Left lung (tissue), 10 donors: Measurements from ENCODE around the gene AUTS2. TPM values are rescaled to one million over a fixed set of nuclear protein-coding genes. Genes with fewer than 3 reads are reported as not detected.

Experiments
- ATAC-seq: fragments of 200-7000 bp; cut with Tn5 transposase; one replicate; pipeline ENCODE4 v1.9.1; 2020; ENCODE audit warnings: moderate library complexity
- DNase-seq, 4 donors: peaks; one replicate each; pipeline ENCODE4 v3.0.0-alpha.2; 2013 to 2020
- H3K27ac ChIP-seq, 2 donors: fragments of 200-600 bp; sonication (generic) in 1 of 2; one replicate each; pipeline versions ENCODE4 v1.5.0 to v1.8.0; 2020 to 2021
- H3K27me3 ChIP-seq, 2 donors: fragments of 200-600 bp; sonication (generic) in 1 of 2; one replicate each; pipeline versions ENCODE4 v1.5.0 to v1.8.0; 2020 to 2021
- H3K36me3 ChIP-seq, 2 donors: fragments of 200-600 bp; sonication (generic) in 1 of 2; one replicate each; pipeline versions ENCODE4 v1.5.0 to v1.8.0; 2020 to 2021
- H3K4me1 ChIP-seq, 2 donors: fragments of 200-600 bp; one replicate each; pipeline ENCODE4 v1.8.0; 2021
- H3K4me3 ChIP-seq, 2 donors: fragments of 200-600 bp; sonication (generic) in 1 of 2; one replicate each; pipeline versions ENCODE4 v1.5.0 to v1.8.0; 2020 to 2021; ENCODE audit warnings: mild to moderate bottlenecking in 1 of 2
- H3K9me3 ChIP-seq, 2 donors: fragments of 200-600 bp; sonication (generic) in 1 of 2; one replicate each; pipeline versions ENCODE4 v1.5.0 to v1.8.0; 2020 to 2021
- CTCF ChIP-seq, 2 donors: fragments of 200-600 bp; sonication (generic) in 1 of 2; IDR thresholded peaks; one replicate each; pipeline versions ENCODE4 v1.5.0 to v1.8.0; 2021; ENCODE audit warnings: antibody characterized with exemption in 2 of 2
- intact Hi-C, 2 donors: fragments of 100-400 bp; cut with DNase I; formaldehyde crosslinking; loops; one replicate each; pipeline versions ENCODE4 v1.11.2 to v1.14.2; 2022
- polyA plus RNA-seq, 6 donors: library from polyadenylated mRNA; unstranded; fragments of 120-200 nt; gene quantifications; one replicate each; pipeline ENCODE4 v1.2.1, GENCODE V29; 2013; ENCODE audit not compliant: insufficient read length in 6 of 6
- total RNA-seq, 2 donors: library from RNA; stranded (reverse); fragmentation: NEBNext Ultra II Directional; extraction: Animal tissue kit (Norgen Biotek cat#: 25700); gene quantifications; one replicate each; pipeline ENCODE4 v1.2.1, GENCODE V29; 2021
- donor health status: DM: no; HTN: yes; CAD: no.
- donor health status: DM: no; HTN: no; CAD: no.

Gene AUTS2
- total and polyA plus RNA-seq, 8 donors: 40.4 to 119 (median 103) TPM

GRCh38 chr7:69816501-69816900, 218.2 kb downstream of the AUTS2 start:
- Histone ChIP-seq H3K4me3 (no peak overlapping the region), H3K9me3 (no peaks in the 10 kb centered on the region), H3K36me3 (no peaks in the 10 kb centered on the region), H3K4me1 (peaks cover 3 to 8% of the 10 kb centered on the region in 2 donors), H3K27me3 (no peaks in the 10 kb centered on the region), H3K27ac (no peak overlapping the region)
- TF ChIP-seq CTCF (IDR thresholded peaks at IDR 0.05): no peak
- intact Hi-C loops: no loop called here
- no peak for ATAC-seq
- no peak for DNase-seq

- no peak for TF ChIP-seq CTCF (IDR thresholded peaks at IDR 0.05)
- H3K27ac ChIP-seq: no peak overlapping the region
- no peaks in the 10 kb centered on the region for H3K36me3 ChIP-seq
- H3K27me3 ChIP-seq: no peaks in the 10 kb centered on the region
- no peaks in the 10 kb centered on the region for H3K9me3 ChIP-seq
- intact Hi-C loops: no loop called here
- no peak overlapping the region for H3K4me3 ChIP-seq
- peaks cover 3 to 8% of the 10 kb centered on the region in 2 donors for H3K4me1 ChIP-seq
- DNase-seq (no peak), ATAC-seq (no peak)
Observed at GRCh38 chr7:69817121-69817520, 218.8 kb downstream of the AUTS2 start.

- ATAC-seq (no peak), DNase-seq (no peak)
- no peaks in the 10 kb centered on the region for H3K9me3 ChIP-seq
- H3K27me3 ChIP-seq: no peaks in the 10 kb centered on the region
- intact Hi-C loops: no loop called here
- TF ChIP-seq CTCF (IDR thresholded peaks at IDR 0.05): no peak
- H3K4me1 ChIP-seq: peaks cover 3 to 8% of the 10 kb centered on the region in 2 donors
- H3K27ac ChIP-seq: no peak overlapping the region
- no peaks in the 10 kb centered on the region for H3K36me3 ChIP-seq
- no peak overlapping the region for H3K4me3 ChIP-seq
Observed at GRCh38 chr7:69817841-69818635, 219.8 kb downstream of the AUTS2 start.

- no peaks in the 10 kb centered on the region for H3K9me3 ChIP-seq
- no peak overlapping the region for H3K4me3 ChIP-seq
- no peak for DNase-seq
- peaks cover 2 to 8% of the 10 kb centered on the region in 2 donors for H3K4me1 ChIP-seq
- ATAC-seq: peak; percentile 16
- H3K27me3 ChIP-seq: no peaks in the 10 kb centered on the region
- no peak overlapping the region for H3K27ac ChIP-seq
- H3K36me3 ChIP-seq: no peaks in the 10 kb centered on the region
- intact Hi-C loops: no loop called here
- TF ChIP-seq CTCF (IDR thresholded peaks at IDR 0.05): no peak
Observed at GRCh38 chr7:69818636-69819332, 220.5 kb downstream of the AUTS2 start.

- intact Hi-C loops: no loop called here
- no peak for DNase-seq
- no peaks in the 10 kb centered on the region for H3K36me3 ChIP-seq
- H3K27me3 ChIP-seq: no peaks in the 10 kb centered on the region
- H3K4me3 ChIP-seq: no peak overlapping the region
- peaks cover under 1 to 7% of the 10 kb centered on the region in 2 donors for H3K4me1 ChIP-seq
- peak; percentile 58 for ATAC-seq
- H3K27ac ChIP-seq: no peak overlapping the region
- no peaks in the 10 kb centered on the region for H3K9me3 ChIP-seq
- TF ChIP-seq CTCF (IDR thresholded peaks at IDR 0.05): no peak
Observed at GRCh38 chr7:69819333-69819705, 221.0 kb downstream of the AUTS2 start.
